ENCODE measurements around the gene DNAH17. TPM values are rescaled to one million over a fixed set of nuclear protein-coding genes. Genes with fewer than 3 reads are reported as not detected.

Gene DNAH17
- total and polyA plus RNA-seq, 2 donors (not counting 3 experiments of a cell fraction or from before 2014, with no cell fraction given), result not detected

DNA sequence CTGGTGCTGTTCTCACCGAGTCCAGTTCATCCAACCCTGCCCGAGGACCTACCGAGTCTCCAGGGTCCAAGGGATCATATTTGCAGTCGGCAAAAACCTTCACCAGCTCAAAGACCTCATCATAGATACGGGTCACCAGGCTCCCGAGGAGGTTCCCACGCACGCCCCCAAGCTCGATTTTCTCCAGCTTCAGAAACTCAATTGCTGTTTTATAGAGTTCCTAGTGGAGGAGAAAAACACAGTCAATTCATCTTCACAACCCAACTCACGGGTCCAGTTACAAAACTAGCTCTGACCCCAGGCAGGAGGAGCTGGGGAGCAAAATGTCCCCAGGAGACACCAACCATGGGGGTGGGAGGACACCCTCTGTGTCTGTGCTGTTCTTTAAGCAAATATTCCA, 10.2 kb downstream of the DNAH17 start:
- Histone ChIP-seq H3K4me3 (replicated peaks in 1 of 3; ENCODE audit: insufficient read depth in 1 of 3, low read depth in 1 of 3, low read length in 3 of 3) (no peak overlapping the region), H3K27me3 (ENCODE audit: control insufficient read depth in 2 of 2, insufficient read depth in 2 of 2, low read length in 2 of 2) (peaks cover 9 to 17% of the 10 kb centered on the region in 2 experiments), H3K4me2 (ENCODE audit: insufficient read depth, low read length) (no peak overlapping the region), H4K20me1 (replicated peaks; ENCODE audit: control insufficient read depth, extremely low read depth, insufficient read depth, low read length) (no peaks in the 10 kb centered on the region), H3K9me1 (replicated peaks; ENCODE audit: control insufficient read depth, extremely low read depth, insufficient read depth, low read length) (no peaks in the 10 kb centered on the region), H3K36me3 (ENCODE audit: control insufficient read depth in 2 of 2, extremely low read depth in 1 of 2, insufficient read depth in 2 of 2, low read length in 2 of 2) (no peaks in the 10 kb centered on the region), H3K4me1 (ENCODE audit: control insufficient read depth, extremely low read depth, insufficient read depth, low read length) (no peaks in the 10 kb centered on the region), H2AFZ (ENCODE audit: low read depth, low read length) (no peak overlapping the region), H3K9ac (replicated peaks; ENCODE audit: extremely low read depth, insufficient read depth, low read length) (no peak overlapping the region), H3K79me2 (ENCODE audit: control insufficient read depth, insufficient read depth, low read length) (no peaks in the 10 kb centered on the region), H3K9me3 (replicated peaks; ENCODE audit: control insufficient read depth, insufficient read depth, low read length) (no peaks in the 10 kb centered on the region), H3K27ac (ENCODE audit: insufficient read depth, low read depth, low read length) (no peak overlapping the region)
- TF ChIP-seq, protein P1, sequence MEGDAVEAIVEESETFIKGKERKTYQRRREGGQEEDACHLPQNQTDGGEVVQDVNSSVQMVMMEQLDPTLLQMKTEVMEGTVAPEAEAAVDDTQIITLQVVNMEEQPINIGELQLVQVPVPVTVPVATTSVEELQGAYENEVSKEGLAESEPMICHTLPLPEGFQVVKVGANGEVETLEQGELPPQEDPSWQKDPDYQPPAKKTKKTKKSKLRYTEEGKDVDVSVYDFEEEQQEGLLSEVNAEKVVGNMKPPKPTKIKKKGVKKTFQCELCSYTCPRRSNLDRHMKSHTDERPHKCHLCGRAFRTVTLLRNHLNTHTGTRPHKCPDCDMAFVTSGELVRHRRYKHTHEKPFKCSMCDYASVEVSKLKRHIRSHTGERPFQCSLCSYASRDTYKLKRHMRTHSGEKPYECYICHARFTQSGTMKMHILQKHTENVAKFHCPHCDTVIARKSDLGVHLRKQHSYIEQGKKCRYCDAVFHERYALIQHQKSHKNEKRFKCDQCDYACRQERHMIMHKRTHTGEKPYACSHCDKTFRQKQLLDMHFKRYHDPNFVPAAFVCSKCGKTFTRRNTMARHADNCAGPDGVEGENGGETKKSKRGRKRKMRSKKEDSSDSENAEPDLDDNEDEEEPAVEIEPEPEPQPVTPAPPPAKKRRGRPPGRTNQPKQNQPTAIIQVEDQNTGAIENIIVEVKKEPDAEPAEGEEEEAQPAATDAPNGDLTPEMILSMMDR (IDR thresholded peaks at IDR 0.05; ENCODE audit: extremely low read depth in 1 of 2, insufficient read depth in 1 of 2, low read depth in 1 of 2, low read length in 2 of 2), result no peak
- no peak for TF ChIP-seq FOS (IDR thresholded peaks at IDR 0.05; ENCODE audit: borderline replicate concordance, insufficient read depth, low read length)
- BruUV-seq (replicated peaks), result no TSS peak
- intact Hi-C loops (cut with micrococcal nuclease), result no loop called here
- dilution Hi-C loops (cut with MboI; ENCODE audit: extremely low pct_ligation_motif_present, low sequenced_read_pairs), result no loop called here
- FAIRE-seq, result no peak
- DNase-seq (ENCODE audit: low read depth, low spot score), result no peak
- POLR2A ChIA-PET, result no interaction called here
- CTCF ChIA-PET, result no interaction called here

DNA sequence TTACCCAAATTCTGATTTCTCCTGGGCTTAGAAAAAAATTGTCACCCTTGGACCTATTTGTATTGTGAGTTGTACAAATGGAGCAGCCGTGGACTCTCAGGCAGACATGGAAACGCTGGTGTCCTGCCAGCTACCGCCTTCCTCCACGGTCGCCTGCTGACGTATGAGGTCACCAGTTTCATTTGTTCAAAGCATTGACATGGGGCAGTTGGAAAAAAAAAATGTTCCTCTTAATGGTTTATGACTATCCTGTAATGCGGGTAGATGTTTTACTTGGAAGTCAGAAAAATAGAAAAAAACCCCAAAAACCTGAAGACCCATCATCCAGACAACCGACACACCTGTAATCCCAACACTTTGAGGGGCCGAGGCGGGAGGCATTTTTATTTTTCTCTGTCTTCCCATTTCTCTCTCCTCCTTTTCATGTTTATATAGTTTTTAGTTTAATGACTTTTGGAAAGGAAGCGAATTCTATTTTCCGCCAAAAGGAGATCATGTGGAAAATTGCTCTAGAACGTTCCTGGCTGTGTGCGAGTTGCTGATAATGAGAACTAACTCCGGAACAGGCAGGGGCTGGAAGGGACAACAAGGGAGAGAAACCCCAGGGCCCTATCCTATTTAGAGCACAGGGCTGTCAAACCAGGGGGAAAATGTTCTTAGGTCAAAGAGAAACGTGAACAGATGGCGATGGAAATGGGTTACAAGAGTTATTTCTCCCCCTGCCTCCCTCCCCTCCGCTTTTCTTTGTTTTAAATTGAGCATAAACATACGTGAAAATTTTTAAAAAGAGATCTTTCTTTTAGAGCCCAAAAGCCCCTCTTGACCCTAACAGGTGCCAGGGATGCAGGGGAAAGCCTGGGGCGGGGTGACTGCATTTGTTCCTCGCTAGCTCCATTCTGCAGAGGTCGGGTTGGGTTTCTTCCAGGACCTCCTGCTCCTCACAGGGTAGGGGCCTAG, 13.7 kb downstream of the DNAH17 start:
- Histone ChIP-seq H3K9me1 (replicated peaks; ENCODE audit: control insufficient read depth, extremely low read depth, insufficient read depth, low read length) (no peaks in the 10 kb centered on the region), H3K36me3 (ENCODE audit: control insufficient read depth in 2 of 2, extremely low read depth in 1 of 2, insufficient read depth in 2 of 2, low read length in 2 of 2) (no peaks in the 10 kb centered on the region), H3K4me1 (ENCODE audit: control insufficient read depth, extremely low read depth, insufficient read depth, low read length) (no peaks in the 10 kb centered on the region), H3K79me2 (ENCODE audit: control insufficient read depth, insufficient read depth, low read length) (no peaks in the 10 kb centered on the region), H3K4me3 (replicated peaks in 1 of 3; ENCODE audit: insufficient read depth in 1 of 3, low read depth in 1 of 3, low read length in 3 of 3) (no peak overlapping the region), H3K9me3 (replicated peaks; ENCODE audit: control insufficient read depth, insufficient read depth, low read length) (no peaks in the 10 kb centered on the region), H2AFZ (ENCODE audit: low read depth, low read length) (no peak overlapping the region), H3K27ac (ENCODE audit: insufficient read depth, low read depth, low read length) (no peak overlapping the region), H4K20me1 (replicated peaks; ENCODE audit: control insufficient read depth, extremely low read depth, insufficient read depth, low read length) (no peaks in the 10 kb centered on the region), H3K27me3 (ENCODE audit: control insufficient read depth in 2 of 2, insufficient read depth in 2 of 2, low read length in 2 of 2) (peaks cover 7 to 17% of the 10 kb centered on the region in 2 experiments), H3K9ac (replicated peaks; ENCODE audit: extremely low read depth, insufficient read depth, low read length) (no peak overlapping the region), H3K4me2 (ENCODE audit: insufficient read depth, low read length) (no peak overlapping the region)
- FAIRE-seq, result peak; percentile 33
- intact Hi-C loops (cut with micrococcal nuclease), result no loop called here
- ChIA-PET POLR2A (no interaction called here), CTCF (interaction anchor here (0.6 to 0.9 kb wide), 2 partner anchors 29 to 274 kb away, joined by 3 to 4 read pairs; no protein-coding TSS in a partner anchor)
- peak; percentile 79 for DNase-seq (ENCODE audit: low read depth, low spot score)
- BruUV-seq (replicated peaks), result no TSS peak
- TF ChIP-seq, protein P2, sequence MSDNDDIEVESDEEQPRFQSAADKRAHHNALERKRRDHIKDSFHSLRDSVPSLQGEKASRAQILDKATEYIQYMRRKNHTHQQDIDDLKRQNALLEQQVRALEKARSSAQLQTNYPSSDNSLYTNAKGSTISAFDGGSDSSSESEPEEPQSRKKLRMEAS (IDR thresholded peaks at IDR 0.05; ENCODE audit: insufficient read depth, insufficient read length), result no peak
- TF ChIP-seq POLR2AphosphoS5 (IDR thresholded peaks at IDR 0.05; ENCODE audit: insufficient read depth, low read depth, low read length) (no peak), POLR2A (IDR thresholded peaks at IDR 0.05; ENCODE audit: low read depth, low read length) (no peak), JUN (IDR thresholded peaks at IDR 0.05; ENCODE audit: borderline replicate concordance, insufficient read depth, insufficient read length, low read depth) (no peak), EZH2 (IDR thresholded peaks at IDR 0.05; ENCODE audit: borderline replicate concordance, low read depth, low read length, severe bottlenecking) (no peak), FOS (IDR thresholded peaks at IDR 0.05; ENCODE audit: borderline replicate concordance, insufficient read depth, low read length) (no peak), GATA2 (IDR thresholded peaks at IDR 0.05; ENCODE audit: insufficient read depth, insufficient read length, low read depth, low read length) (no peak), MYC (IDR thresholded peaks at IDR 0.05; ENCODE audit: low read depth, low read length) (no peak)
- TF ChIP-seq, protein P1 (IDR thresholded peaks at IDR 0.05; ENCODE audit: extremely low read depth in 1 of 2, insufficient read depth in 1 of 2, low read depth in 1 of 2, low read length in 2 of 2), result no peak
- dilution Hi-C loops (cut with MboI; ENCODE audit: extremely low pct_ligation_motif_present, low sequenced_read_pairs), result no loop called here

All from endothelial cell of umbilical vein (primary cell).